GM04504 (cell line): ENCODE results near the gene SH3TC1.

ENCODE experiments used
- DNase-seq: peaks from one replicate; pipeline ENCODE4 v3.0.0-alpha.2; 2012; ENCODE audit warnings: low read depth

Gene SH3TC1

GRCh38 chr4:8242782-8243560 is 43.9 kb downstream of the SH3TC1 start:
- DNase-seq: no peak

- DNase-seq: no peak
These were observed 45.1 kb downstream of the SH3TC1 start for GRCh38 chr4:8244001-8244757.

- DNase-seq: no peak
These were observed 45.9 kb downstream of the SH3TC1 start for GRCh38 chr4:8244931-8245460.

- DNase-seq: no peak
These were observed 47.1 kb downstream of the SH3TC1 start for GRCh38 chr4:8245884-8246833.

GRCh38 chr4:8247047-8247930 is 48.2 kb downstream of the SH3TC1 start:
- DNase-seq: no peak

GRCh38 chr4:8248091-8248490 is 49.0 kb downstream of the SH3TC1 start:
- no peak for DNase-seq

GRCh38 chr4:8250227-8250626 is 51.1 kb downstream of the SH3TC1 start:
- DNase-seq: no peak

- no peak for DNase-seq
These were observed 51.5 kb downstream of the SH3TC1 start for GRCh38 chr4:8250637-8251036.

- no peak for DNase-seq
These were observed 52.2 kb downstream of the SH3TC1 start for GRCh38 chr4:8251110-8251883.

- DNase-seq: no peak
These were observed 53.4 kb downstream of the SH3TC1 start for GRCh38 chr4:8252301-8253173.

- DNase-seq: no peak
These were observed 55.0 kb downstream of the SH3TC1 start for GRCh38 chr4:8254076-8254475.

- no peak for DNase-seq
These were observed 56.8 kb downstream of the SH3TC1 start for GRCh38 chr4:8255698-8256441.

GRCh38 chr4:8257854-8258253 is 58.8 kb downstream of the SH3TC1 start:
- no peak for DNase-seq

GRCh38 chr4:8258552-8259212 is 59.6 kb downstream of the SH3TC1 start:
- DNase-seq: no peak

GRCh38 chr4:8259743-8260430 is 60.8 kb downstream of the SH3TC1 start:
- DNase-seq: no peak

GRCh38 chr4:8260656-8261111 is 61.6 kb downstream of the SH3TC1 start:
- DNase-seq: peak; percentile 61

GRCh38 chr4:8261851-8262535 is 62.9 kb downstream of the SH3TC1 start:
- no peak for DNase-seq
